NCI-H748 treated with DMSO at 0.1 percent for 48 hours (cell line): ENCODE data around the gene IGDCC3.
A peak's percentile ranks its signal among the peaks of the same experiment; 100 is the strongest.
"Not testable (repeated sequence)": the region's sequence is repeated elsewhere in the genome, so short reads cannot be mapped to it uniquely, and the experiment has no call there.

ENCODE experiments used
- DNase-seq: peaks from one replicate; lab custom pipeline; 2025; lab: John Stamatoyannopoulos, UW

Gene IGDCC3

GRCh38 chr15:65406424-65407000 is 28.7 kb upstream of the IGDCC3 start:
- no peak for DNase-seq

- no peak for DNase-seq
These were observed 28.1 kb upstream of the IGDCC3 start for GRCh38 chr15:65405791-65406423.

GRCh38 chr15:65404186-65404872 is 26.5 kb upstream of the IGDCC3 start:
- DNase-seq: no peak

- no peak for DNase-seq
These were observed 25.2 kb upstream of the IGDCC3 start for GRCh38 chr15:65402961-65403360.

GRCh38 chr15:65401611-65402240 is 23.9 kb upstream of the IGDCC3 start:
- no peak for DNase-seq

- DNase-seq: peak; percentile 22
These were observed 23.2 kb upstream of the IGDCC3 start for GRCh38 chr15:65400760-65401610.

- no peak for DNase-seq
These were observed 22.2 kb upstream of the IGDCC3 start for GRCh38 chr15:65399997-65400396.

- no peak for DNase-seq
These were observed 21.4 kb upstream of the IGDCC3 start for GRCh38 chr15:65399001-65399706.

GRCh38 chr15:65398486-65398885 is 20.7 kb upstream of the IGDCC3 start:
- not testable (repeated sequence) for DNase-seq

GRCh38 chr15:65396965-65397317 is 19.1 kb upstream of the IGDCC3 start:
- DNase-seq: no peak

- no peak for DNase-seq
These were observed 18.6 kb upstream of the IGDCC3 start for GRCh38 chr15:65396283-65396964.

- no peak for DNase-seq
These were observed 17.9 kb upstream of the IGDCC3 start for GRCh38 chr15:65395567-65396202.

- no peak for DNase-seq
These were observed 17.1 kb upstream of the IGDCC3 start for GRCh38 chr15:65394936-65395335.

- DNase-seq: no peak
These were observed 16.5 kb upstream of the IGDCC3 start for GRCh38 chr15:65394280-65394789.

GRCh38 chr15:65393557-65393956 is 15.8 kb upstream of the IGDCC3 start:
- DNase-seq: no peak

- DNase-seq: no peak
These were observed 15.3 kb upstream of the IGDCC3 start for GRCh38 chr15:65393091-65393490.

GRCh38 chr15:65392368-65392767 is 14.6 kb upstream of the IGDCC3 start:
- no peak for DNase-seq

- DNase-seq: no peak
These were observed 13.9 kb upstream of the IGDCC3 start for GRCh38 chr15:65391732-65392131.

GRCh38 chr15:65390447-65390846 is 12.6 kb upstream of the IGDCC3 start:
- no peak for DNase-seq

- DNase-seq: no peak
These were observed 11.4 kb upstream of the IGDCC3 start for GRCh38 chr15:65389226-65389625.
